Body of pancreas (tissue), 4 donors: ENCODE measurements around the gene MYO16. TPM values are rescaled to one million over a fixed set of nuclear protein-coding genes. Genes with fewer than 3 reads are reported as not detected.

Experiments used
- ATAC-seq: fragments of 150-250 bp; one replicate; pipeline ENCODE4 v1.9.1; 2016
- DNase-seq, 4 donors: peaks; one replicate each; pipeline ENCODE4 v3.0.0-alpha.2; 2019
- H3K27ac ChIP-seq, 4 donors: fragments of 200-600 bp; sonication (generic); 1 replicate in 3 of 4; 2 replicates in 1 of 4; pipeline versions ENCODE4 v1.5.1 to v1.6.1; 2016 to 2019; ENCODE audit warnings: mild to moderate bottlenecking in 1 of 4, mixed read lengths in 1 of 4, moderate library complexity in 1 of 4
- H3K27me3 ChIP-seq, 2 donors: fragments of 200-600 bp; sonication (generic); one replicate each; pipeline ENCODE4 v1.6.0; 2016; ENCODE audit warnings: mild to moderate bottlenecking in 1 of 2
- H3K36me3 ChIP-seq, 2 donors: fragments of 200-600 bp; sonication (generic); replicated peaks in 1 of 2; 2 replicates each; pipeline ENCODE4 v1.5.1; 2016; ENCODE audit warnings: low read depth in 2 of 2; ENCODE audit not compliant: insufficient read depth in 1 of 2
- H3K4me1 ChIP-seq: fragments of 200-600 bp; sonication (generic); one replicate; pipeline ENCODE4 v1.6.0; 2016
- H3K4me3 ChIP-seq, 2 donors: fragments of 200-600 bp; sonication (generic); 1 replicate in 1 of 2; 2 replicates in 1 of 2; pipeline ENCODE4 v1.5.1; 2016 to 2019
- H3K9me3 ChIP-seq, 3 donors: fragments of 200-600 bp; sonication (generic); 1 replicate in 2 of 3; 2 replicates in 1 of 3; pipeline ENCODE4 v1.5.1; 2016
- CTCF ChIP-seq, 7 experiments: fragments of 450-650 bp in 4 of 7; fragments of 200-600 bp in 3 of 7; sonication (generic) in 3 of 7; IDR thresholded peaks; one replicate each; pipeline ENCODE4 v1.5.1; 2016 to 2019; ENCODE audit warnings: antibody characterized with exemption in 7 of 7
- POLR2A ChIP-seq, 3 donors: fragments of 450-650 bp; IDR thresholded peaks; one replicate each; pipeline ENCODE4 v1.6.1; 2016; ENCODE audit warnings: antibody characterized with exemption in 3 of 3, mild to moderate bottlenecking in 2 of 3
- WGBS, 2 donors: methylation state at CpG; one replicate each; pipeline ENCODE4 v1.1.5; 2017; 5-methylcytosine and 5-hydroxymethylcytosine counted together
- intact Hi-C: fragments of 100-400 bp; cut with DNase I; formaldehyde crosslinking; loops from one replicate; pipeline ENCODE4 v1.15.1; 2023
- total RNA-seq, 2 donors: library from RNA; depleted of rRNA; stranded (reverse); fragments of >200 nt; gene quantifications; one replicate each; pipeline ENCODE4 v1.1.0, GENCODE V29; 2016

MYO16 gene
- total RNA-seq, 2 donors from 2014 or later = under 0.01 to 0.78 TPM

GRCh38 chr13:109204252-109204651, 574.8 kb downstream of the MYO16 start:
- DNase-seq = no peak
- H3K27ac ChIP-seq = no peak overlapping the region
- H3K4me1 ChIP-seq = no peaks in the 10 kb centered on the region
- no peaks in the 10 kb centered on the region for H3K36me3 ChIP-seq
- intact Hi-C loops = no loop called here
- H3K27me3 ChIP-seq = no peaks in the 10 kb centered on the region
- ATAC-seq = no peak
- H3K9me3 ChIP-seq = no peaks in the 10 kb centered on the region
- H3K4me3 ChIP-seq = no peak overlapping the region
- WGBS, 2 donors = 81 to 86% methylated on average over 2 of the region's 2 CpGs
- TF ChIP-seq POLR2A (IDR thresholded peaks at IDR 0.05) = no peak
- no peak for TF ChIP-seq CTCF (IDR thresholded peaks at IDR 0.05)

GRCh38 chr13:109204657-109205056, 575.2 kb downstream of the MYO16 start:
- TF ChIP-seq CTCF (IDR thresholded peaks at IDR 0.05) (no peak), POLR2A (IDR thresholded peaks at IDR 0.05) (no peak)
- H3K36me3 ChIP-seq = no peaks in the 10 kb centered on the region

GRCh38 chr13:109205315-109205714, 575.9 kb downstream of the MYO16 start:
- no peaks in the 10 kb centered on the region for H3K9me3 ChIP-seq
- H3K4me1 ChIP-seq = no peaks in the 10 kb centered on the region
- no peak for ATAC-seq
- TF ChIP-seq CTCF (IDR thresholded peaks at IDR 0.05) (no peak), POLR2A (IDR thresholded peaks at IDR 0.05) (no peak)
- intact Hi-C loops = no loop called here
- no peak overlapping the region for H3K27ac ChIP-seq
- H3K27me3 ChIP-seq = no peaks in the 10 kb centered on the region
- H3K36me3 ChIP-seq = no peaks in the 10 kb centered on the region
- no peak for DNase-seq
- no peak overlapping the region for H3K4me3 ChIP-seq
- WGBS, 2 donors = 54 to 59% methylated on average over 2 of the region's 2 CpGs

More at GRCh38 chr13:109204657-109205056, 575.2 kb downstream of the MYO16 start:
- Histone ChIP-seq H3K27me3 (no peaks in the 10 kb centered on the region), H3K4me1 (no peaks in the 10 kb centered on the region), H3K4me3 (no peak overlapping the region), H3K9me3 (no peaks in the 10 kb centered on the region), H3K27ac (no peak overlapping the region)
- no peak for DNase-seq
- no peak for ATAC-seq
- intact Hi-C loops = no loop called here
- 68 to 84% methylated on average over 4 of the region's 4 CpGs for WGBS, 2 donors

- no peak for TF ChIP-seq POLR2A (IDR thresholded peaks at IDR 0.05)
- TF ChIP-seq CTCF (IDR thresholded peaks at IDR 0.05) = no peak
- Histone ChIP-seq H3K36me3 (no peaks in the 10 kb centered on the region), H3K9me3 (no peaks in the 10 kb centered on the region), H3K4me1 (no peaks in the 10 kb centered on the region), H3K27me3 (no peaks in the 10 kb centered on the region), H3K27ac (no peak overlapping the region), H3K4me3 (no peak overlapping the region)
- ATAC-seq (no peak), DNase-seq (no peak)
- intact Hi-C loops = no loop called here
- 67 to 80% methylated on average over 5 to 7 of the region's 7 CpGs for WGBS, 2 donors
Measured at GRCh38 chr13:109206616-109207015, 577.2 kb downstream of the MYO16 start.

GRCh38 chr13:109207622-109208021, 578.2 kb downstream of the MYO16 start:
- DNase-seq = no peak
- Histone ChIP-seq H3K4me3 (no peak overlapping the region), H3K27ac (no peak overlapping the region), H3K9me3 (no peaks in the 10 kb centered on the region), H3K4me1 (no peaks in the 10 kb centered on the region), H3K27me3 (no peaks in the 10 kb centered on the region), H3K36me3 (no peaks in the 10 kb centered on the region)
- intact Hi-C loops = no loop called here
- ATAC-seq = no peak
- WGBS, 2 donors = 88 to 91% methylated on average over 12 of the region's 12 CpGs
- TF ChIP-seq POLR2A (IDR thresholded peaks at IDR 0.05) = no peak
